AG08395 (cell line): ENCODE data around the gene ASCL2.

ENCODE experiments used
- DNase-seq: peaks from one replicate; pipeline ENCODE4 v3.0.0; 2012; ENCODE audit warnings: mixed read lengths, low spot score

ASCL2 gene

GRCh38 chr11:2272228-2272945 is 2.0 kb upstream of the ASCL2 start:
- no peak for DNase-seq

DNA sequence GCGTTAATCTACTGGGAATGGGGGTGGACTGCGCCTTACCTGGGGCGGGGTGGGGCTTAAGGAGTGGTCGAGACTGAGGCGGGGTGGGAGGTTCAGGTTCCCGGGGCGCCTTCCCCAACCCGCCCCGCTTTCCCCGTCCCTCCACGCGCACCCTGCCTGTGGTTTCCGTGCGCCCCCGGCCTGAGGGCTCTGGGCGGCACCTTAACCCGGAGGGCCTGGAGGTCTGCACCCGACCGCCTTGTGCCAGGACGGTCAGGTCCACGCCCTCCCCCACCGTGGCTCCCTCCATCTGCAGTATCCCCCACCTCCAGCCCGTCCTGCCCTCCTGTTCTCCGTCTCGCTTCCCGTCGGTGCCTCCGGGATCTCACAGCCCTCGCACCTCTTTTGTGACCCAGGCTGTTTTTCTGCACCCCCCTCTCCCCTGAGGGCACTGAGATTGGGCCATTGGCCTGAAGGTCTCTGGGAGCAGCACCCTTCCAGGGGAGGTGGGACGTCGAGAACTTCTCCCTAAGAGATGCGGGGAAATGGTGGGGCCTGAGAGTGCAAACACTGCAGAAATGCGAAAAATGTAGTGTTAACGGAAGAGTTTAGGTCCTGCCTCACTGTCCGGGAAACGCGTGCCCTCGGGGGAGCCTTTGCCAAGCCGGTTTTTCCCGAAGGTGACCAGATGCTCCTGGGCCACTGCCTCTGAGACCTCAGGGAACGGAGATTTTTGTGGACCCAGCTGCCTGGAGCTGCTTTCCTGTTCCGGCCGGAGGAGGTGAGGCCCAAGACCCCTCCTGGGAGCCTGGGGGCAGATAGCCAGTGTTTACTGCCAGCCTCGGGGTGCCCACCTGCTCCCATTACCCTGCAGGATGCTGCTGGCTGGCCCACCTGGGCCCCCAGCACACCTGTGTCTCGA is 1.2 kb upstream of the ASCL2 start:
- DNase-seq = no peak

DNA sequence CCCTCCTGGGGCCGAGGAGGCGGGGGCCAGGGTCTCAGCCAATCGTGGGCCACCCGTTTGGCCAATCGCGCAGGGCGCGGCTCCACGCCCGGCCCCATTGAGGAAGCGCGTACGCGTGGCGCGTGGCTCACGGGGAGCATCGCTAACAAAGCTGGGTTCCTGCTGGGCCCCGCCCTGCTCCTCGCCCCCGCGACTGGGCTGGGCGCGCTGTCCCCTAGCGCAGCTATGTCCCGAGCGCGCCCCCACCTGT is 614 bp upstream of the ASCL2 start:
- no peak for DNase-seq

- DNase-seq = peak; percentile 19
Observed at GRCh38 chr11:2269601-2270321, 627 bp downstream of the ASCL2 start.

DNA sequence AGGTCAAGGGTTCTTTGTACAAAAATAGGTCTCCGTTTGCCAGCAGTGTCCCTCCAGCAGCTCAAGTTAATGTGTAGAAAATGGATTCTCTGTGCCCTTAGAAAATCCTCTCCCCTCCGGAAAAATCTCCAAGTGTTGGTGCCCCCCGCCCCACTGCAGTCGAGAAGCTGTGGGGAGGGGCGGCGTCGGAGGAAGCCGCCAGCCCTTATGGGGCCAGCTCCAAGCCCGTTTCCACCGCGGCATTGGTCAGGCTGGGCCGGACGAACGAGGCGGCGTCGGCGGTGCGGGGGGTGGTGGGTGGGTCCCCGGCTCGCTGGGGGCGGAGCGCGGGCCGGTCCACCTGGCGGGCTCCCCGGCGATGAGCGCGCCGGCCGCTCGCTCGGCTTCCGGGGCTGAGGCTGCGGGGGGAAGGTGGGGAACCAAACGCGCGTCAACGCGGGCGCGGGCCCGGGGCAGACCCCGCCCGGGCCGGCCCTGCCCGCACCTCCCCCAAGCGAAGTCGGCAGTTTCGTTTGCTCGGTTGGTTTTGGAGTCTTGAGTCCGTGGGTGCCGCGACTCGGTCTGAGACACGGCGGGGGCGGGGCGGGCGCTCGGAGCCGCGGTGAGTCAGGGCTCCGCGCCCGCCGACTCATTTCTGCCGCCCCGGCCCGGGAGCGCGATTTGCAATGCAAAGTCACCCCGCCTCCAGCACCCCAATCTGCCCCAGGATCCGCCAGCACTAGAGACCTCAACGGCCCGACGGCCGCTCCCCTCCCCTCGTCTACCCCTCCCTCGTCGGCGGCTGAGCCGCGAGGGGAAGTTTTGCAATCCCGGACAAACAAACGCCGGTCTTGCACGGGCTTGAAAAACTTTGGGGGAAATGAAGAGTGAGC is 1.4 kb downstream of the ASCL2 start:
- DNase-seq = peak; percentile 9

GRCh38 chr11:2267851-2268728 is 2.3 kb downstream of the ASCL2 start:
- DNase-seq = no peak

DNA sequence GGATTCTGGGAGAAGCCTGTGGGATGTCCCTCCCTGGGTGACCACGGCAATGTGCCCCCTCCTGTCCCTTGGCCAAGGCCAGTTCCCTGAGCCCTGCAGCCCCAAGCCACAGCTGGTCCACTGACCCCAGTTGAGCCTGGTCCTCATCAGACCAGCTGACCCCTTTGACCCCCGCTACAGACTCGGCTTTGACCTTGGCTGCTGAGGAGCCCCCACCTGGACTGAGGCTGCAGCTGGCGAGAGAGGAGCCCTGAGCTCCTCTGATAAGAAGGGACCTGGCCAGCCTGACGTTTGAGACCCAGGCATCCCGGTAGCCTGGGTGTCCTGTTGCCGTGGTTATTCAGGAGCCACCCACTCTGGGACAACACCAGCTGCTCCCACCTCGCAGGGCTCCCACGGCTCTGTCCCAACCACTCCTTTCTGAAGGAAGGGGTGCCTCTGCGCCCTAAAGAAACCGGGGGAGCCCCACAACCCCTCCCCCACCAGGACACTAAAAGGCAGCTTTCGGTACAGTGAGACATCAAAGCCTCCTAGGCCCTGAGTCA is 3.0 kb downstream of the ASCL2 start:
- no peak for DNase-seq

- DNase-seq = no peak
Observed at GRCh38 chr11:2266586-2267305, 3.6 kb downstream of the ASCL2 start.

- no peak for DNase-seq
Observed at GRCh38 chr11:2265854-2266585, 4.4 kb downstream of the ASCL2 start.

DNA sequence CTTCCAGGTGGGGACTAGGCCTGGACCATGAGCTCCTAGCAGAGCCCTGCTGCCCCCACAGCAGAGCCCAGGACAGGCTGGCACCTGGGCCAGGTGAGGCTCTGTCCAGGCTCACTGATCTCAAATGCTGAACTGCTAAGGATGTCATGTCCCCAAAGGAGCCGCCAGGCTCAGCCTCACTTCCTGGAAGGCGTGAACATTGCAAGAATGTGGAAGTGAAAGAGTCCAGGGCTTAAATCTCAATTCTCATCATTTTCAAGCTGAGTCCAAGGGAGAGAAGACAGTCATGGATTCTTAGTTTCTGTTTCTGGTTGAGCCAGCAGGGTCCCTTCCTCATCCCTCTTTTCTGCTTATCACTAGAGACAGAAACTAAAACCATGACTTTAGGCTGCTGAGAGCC is 5.0 kb downstream of the ASCL2 start:
- DNase-seq = peak; percentile 1

DNA sequence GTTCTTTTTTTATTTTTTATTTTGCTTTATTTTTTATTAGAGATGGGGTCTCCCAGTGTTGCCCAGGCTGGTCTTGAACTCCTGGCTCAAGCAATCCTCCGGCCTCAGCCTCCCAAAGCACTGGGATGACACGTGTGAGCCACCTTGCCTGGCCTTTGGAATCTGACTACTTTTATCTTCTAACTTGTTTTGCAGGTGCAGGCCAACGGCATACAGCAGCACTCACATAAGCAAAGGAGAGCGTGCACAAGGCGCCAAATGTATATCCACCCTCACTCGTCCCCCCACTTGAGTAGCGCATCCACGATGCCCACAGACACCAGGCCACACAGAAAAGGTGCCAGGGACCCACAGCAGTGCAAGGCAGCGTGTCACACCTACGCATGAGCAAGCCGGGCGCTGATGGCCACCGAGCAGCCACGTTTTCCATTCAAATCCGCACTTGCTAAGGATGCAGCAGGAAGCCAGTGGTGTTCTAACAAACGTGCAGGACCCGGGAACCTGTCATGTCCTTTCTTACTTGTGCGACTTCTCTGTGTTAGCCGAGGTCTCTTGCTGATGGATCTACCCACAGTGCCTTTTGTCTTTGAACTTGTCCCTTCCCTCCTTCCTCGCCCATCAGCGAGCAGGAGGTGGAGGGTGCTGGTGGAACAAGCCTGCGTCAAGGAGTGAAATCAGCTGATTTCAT is 5.9 kb downstream of the ASCL2 start:
- DNase-seq = no peak

DNA sequence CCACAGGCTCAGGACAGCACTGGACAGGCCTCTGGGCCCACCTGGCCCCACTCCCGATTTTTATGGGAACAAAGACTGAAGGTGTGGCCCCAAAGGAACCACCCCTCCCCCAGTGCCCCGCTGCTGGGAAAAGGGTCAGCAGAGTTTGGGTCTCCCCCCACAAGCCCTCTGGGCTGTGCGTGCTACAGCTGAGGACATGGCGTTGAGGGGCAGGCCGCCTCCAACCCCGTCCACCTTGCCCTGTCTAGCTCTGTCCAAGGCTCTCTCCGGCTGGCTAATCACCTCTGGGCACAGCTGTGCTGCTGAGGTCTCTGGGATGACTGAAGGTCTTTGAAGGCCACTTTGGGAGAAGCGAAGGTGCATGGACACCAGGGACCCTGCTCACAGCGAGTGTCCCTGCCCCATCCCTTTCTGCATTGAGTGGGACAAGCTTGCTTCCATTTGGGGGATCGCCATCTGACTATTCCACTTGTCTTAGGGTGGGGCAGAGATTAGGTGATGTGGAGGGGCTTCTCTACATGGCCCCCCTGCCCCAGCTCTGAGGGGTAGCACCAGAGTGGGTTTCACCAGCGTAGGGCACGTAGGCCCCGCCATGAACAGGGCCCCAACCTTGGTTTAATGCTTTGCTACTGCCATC is 6.5 kb downstream of the ASCL2 start:
- DNase-seq = no peak

- peak; percentile 1 for DNase-seq
Observed at GRCh38 chr11:2263071-2263565, 7.3 kb downstream of the ASCL2 start.

DNA sequence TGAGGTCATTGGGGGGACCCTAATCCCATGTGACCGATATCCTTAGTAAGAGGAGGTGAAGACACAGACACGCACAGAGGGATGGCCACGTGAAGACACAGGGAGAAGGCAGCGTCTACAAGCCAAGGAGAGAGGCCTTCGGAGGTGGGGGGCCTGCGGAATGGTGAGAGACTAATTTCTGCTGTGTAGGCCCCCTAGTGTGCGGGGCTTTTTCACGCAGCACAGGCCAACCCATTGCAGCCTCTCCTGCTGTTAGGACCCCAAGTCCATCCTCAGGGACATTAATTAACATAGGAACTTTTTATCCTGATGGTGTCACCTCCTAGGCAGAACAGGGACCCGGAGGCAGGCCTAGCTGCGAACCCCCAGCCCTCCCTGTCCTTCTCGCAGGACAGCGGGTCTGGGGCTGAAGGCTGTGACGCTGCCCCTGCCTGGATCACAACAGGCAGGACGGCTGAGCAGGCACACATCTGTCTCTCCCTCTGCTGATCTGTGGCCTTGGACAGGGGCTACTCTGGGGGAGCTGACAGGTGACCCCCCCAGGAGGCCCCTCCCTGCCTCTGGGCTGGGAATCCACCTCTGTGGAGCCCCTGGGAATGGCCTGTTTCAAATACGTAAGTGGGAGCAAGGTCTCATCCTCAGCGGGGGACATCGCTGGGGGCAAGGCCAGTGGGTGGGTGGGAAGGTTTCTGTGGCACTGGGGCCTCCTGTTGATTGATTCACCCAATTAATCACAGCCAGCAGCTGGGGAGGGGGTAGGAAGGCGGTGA is 7.9 kb downstream of the ASCL2 start:
- DNase-seq = no peak

- DNase-seq = peak; percentile 1
Observed at GRCh38 chr11:2261436-2262230, 8.8 kb downstream of the ASCL2 start.
